B cell (primary cell): Measurements from ENCODE around the gene WNK2.

Experiments used
- EZH2 ChIP-seq: IDR thresholded peaks from 2 replicates; pipeline ENCODE4 v1.6.1; 2012; ENCODE audit warnings: borderline replicate concordance, low read depth, mild to moderate bottlenecking, moderate library complexity, low read length; ENCODE audit not compliant: insufficient read depth, poor library complexity, severe bottlenecking
- TF ChIP-seq, protein P1 (sequence below): fragments of 200-600 bp; IDR thresholded peaks from one replicate; pipeline ENCODE4 v1.8.0; 2022; ENCODE audit warnings: antibody characterized with exemption, mild to moderate bottlenecking

DNA sequence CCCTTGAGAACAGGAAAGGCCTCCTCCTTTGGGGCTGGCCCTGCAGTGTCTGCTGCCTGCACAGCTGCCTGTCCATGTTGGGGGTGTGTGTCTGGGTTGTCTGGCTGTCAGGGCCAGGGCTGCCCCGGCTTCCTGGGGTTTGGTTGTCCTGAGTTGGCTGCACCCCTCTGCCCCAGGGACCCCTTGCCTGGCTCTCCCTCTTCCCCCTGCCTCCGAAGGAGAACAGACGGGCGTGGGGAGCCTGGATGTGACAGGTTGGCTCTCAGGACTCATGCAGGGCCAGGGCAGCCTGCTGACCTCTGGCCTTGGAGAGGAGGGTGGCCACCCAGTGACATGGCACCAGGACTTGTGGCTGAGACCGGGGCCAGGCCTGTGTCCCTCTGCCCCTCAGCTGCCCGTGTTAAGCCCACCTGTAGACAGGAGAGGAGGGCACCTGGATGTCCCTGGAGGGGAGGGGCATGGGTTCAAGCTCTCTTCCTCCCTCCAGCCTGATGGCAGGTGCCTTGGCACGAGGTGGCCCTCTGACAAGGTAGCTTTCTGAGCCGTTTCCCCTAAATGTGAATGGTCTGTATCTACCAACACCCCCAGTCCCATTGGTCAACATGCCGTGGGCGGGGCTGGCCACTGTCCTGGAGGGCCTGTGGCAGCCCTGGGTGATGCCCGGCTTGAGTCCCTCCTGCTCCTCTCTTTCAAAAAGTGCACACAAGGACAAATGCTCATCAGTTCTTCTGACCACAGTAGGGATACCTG is 34.9 kb downstream of the WNK2 start:
- TF ChIP-seq, protein P1, sequence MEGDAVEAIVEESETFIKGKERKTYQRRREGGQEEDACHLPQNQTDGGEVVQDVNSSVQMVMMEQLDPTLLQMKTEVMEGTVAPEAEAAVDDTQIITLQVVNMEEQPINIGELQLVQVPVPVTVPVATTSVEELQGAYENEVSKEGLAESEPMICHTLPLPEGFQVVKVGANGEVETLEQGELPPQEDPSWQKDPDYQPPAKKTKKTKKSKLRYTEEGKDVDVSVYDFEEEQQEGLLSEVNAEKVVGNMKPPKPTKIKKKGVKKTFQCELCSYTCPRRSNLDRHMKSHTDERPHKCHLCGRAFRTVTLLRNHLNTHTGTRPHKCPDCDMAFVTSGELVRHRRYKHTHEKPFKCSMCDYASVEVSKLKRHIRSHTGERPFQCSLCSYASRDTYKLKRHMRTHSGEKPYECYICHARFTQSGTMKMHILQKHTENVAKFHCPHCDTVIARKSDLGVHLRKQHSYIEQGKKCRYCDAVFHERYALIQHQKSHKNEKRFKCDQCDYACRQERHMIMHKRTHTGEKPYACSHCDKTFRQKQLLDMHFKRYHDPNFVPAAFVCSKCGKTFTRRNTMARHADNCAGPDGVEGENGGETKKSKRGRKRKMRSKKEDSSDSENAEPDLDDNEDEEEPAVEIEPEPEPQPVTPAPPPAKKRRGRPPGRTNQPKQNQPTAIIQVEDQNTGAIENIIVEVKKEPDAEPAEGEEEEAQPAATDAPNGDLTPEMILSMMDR: no peak
- no peak for TF ChIP-seq EZH2
